Measurements from ENCODE around the gene ADCY10. TPM values are rescaled to one million over a fixed set of nuclear protein-coding genes. Genes with fewer than 3 reads are reported as not detected.
"Not testable (repeated sequence)": the region's sequence is repeated elsewhere in the genome, so short reads cannot be mapped to it uniquely, and the experiment has no call there.

The ADCY10 gene
- total RNA-seq, 1 donor from 2014 or later: 0.26 TPM

DNA sequence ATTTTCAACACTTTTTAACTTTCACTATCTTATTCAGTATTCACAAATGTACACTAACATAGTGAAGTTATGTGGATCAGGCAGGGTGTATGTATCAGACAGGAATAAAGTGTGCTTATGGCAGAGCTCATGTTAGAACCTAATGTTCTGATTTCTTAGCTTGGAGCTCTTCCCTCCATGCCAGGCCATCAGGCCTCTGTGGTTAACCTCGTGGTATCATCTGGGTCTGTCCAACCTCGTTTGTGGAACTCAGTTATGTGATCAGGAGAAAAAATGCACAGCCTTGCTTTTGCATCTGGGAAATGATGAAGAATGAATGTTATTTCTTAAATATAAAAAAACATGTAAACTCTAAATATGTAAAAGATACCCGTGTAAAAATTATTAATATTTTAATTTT is 105.2 kb downstream of the ADCY10 start:
- TF ChIP-seq, protein P1, sequence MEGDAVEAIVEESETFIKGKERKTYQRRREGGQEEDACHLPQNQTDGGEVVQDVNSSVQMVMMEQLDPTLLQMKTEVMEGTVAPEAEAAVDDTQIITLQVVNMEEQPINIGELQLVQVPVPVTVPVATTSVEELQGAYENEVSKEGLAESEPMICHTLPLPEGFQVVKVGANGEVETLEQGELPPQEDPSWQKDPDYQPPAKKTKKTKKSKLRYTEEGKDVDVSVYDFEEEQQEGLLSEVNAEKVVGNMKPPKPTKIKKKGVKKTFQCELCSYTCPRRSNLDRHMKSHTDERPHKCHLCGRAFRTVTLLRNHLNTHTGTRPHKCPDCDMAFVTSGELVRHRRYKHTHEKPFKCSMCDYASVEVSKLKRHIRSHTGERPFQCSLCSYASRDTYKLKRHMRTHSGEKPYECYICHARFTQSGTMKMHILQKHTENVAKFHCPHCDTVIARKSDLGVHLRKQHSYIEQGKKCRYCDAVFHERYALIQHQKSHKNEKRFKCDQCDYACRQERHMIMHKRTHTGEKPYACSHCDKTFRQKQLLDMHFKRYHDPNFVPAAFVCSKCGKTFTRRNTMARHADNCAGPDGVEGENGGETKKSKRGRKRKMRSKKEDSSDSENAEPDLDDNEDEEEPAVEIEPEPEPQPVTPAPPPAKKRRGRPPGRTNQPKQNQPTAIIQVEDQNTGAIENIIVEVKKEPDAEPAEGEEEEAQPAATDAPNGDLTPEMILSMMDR (IDR thresholded peaks at IDR 0.05; ENCODE audit: insufficient read depth, low read length, severe bottlenecking): no peak
- Histone ChIP-seq H3K36me3 (ENCODE audit: control insufficient read depth, insufficient read depth, low read length) (no peaks in the 10 kb centered on the region), H3K27me3 (ENCODE audit: control insufficient read depth, insufficient read depth, low read length) (no peaks in the 10 kb centered on the region), H3K4me3 (ENCODE audit: low read depth, low read length) (no peak overlapping the region)
- FAIRE-seq (no peak), DNase-seq (ENCODE audit: low read depth) (no peak)

DNA sequence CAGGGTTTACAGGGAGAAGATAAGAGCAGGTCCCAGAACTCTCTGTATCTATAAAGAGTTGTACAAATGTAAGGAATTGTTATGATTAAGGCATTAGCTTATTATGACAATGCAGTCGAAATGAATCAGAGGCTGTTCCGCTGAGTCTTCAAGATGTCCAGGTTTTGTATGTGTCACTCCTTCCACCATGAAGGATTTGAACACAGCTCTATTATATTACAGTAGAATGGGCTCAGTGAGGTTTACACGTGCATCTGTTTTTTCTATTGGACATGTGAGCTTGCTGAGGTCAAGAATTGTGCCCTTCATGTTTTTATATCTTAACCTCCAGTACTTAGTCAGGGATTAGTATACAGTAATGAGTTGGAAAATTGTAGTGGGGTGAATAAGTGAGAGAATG is 105.8 kb downstream of the ADCY10 start:
- FAIRE-seq (no peak), DNase-seq (ENCODE audit: low read depth) (peak; percentile 44)
- TF ChIP-seq, protein P1 (IDR thresholded peaks at IDR 0.05; ENCODE audit: insufficient read depth, low read length, severe bottlenecking): no peak

DNA sequence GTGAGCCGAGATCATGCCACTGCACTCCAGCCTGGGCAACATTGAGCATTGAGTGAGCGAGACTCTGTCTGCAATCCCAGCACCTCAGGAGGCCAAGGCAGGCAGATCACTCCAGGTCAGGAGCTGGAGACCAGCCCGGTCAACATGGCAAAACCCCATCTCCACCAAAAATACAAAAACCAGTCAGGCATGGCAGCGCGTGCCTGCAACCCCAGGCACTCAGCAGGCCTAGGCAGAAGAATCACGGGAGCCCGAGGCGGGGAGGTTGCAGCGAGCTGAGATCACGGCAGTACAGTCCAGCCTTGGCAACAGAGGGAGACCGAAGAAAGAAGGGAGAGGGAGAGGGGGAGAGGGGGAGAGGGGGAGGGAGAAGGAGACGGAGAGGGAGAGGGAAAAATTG is 107.3 kb downstream of the ADCY10 start:
- not testable (repeated sequence) for H3K36me3 ChIP-seq (ENCODE audit: control insufficient read depth, insufficient read depth, low read length); DNase-seq (ENCODE audit: low read depth); H3K4me3 ChIP-seq (ENCODE audit: low read depth, low read length); FAIRE-seq; H3K27me3 ChIP-seq (ENCODE audit: control insufficient read depth, insufficient read depth, low read length)

More for the DNA sequence above, 105.8 kb downstream of the ADCY10 start:
- no peaks in the 10 kb centered on the region for H3K36me3 ChIP-seq (ENCODE audit: control insufficient read depth, insufficient read depth, low read length)
- H3K27me3 ChIP-seq (ENCODE audit: control insufficient read depth, insufficient read depth, low read length): no peaks in the 10 kb centered on the region
- H3K4me3 ChIP-seq (ENCODE audit: low read depth, low read length): no peak overlapping the region

DNA sequence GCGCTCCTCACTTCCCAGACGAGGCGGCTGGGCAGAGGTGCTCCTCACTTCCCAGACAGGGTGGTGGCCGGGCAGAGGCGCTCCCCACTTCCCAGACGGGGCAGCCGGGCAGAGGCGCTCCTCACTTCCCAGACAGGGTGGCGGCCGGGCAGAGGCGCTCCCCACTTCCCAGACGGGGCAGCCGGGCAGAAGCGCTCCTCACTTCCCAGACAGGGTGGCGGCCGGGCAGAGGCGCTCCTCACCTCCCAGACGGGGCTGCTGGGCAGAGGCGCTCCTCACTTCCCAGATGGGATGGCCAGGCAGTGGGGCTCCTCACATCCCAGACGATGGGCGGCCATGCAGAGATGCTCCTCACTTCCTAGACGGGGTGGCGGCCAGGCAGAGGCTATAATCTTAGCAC is 107.7 kb downstream of the ADCY10 start:
- FAIRE-seq; DNase-seq (ENCODE audit: low read depth); H3K27me3 ChIP-seq (ENCODE audit: control insufficient read depth, insufficient read depth, low read length); H3K36me3 ChIP-seq (ENCODE audit: control insufficient read depth, insufficient read depth, low read length); H3K4me3 ChIP-seq (ENCODE audit: low read depth, low read length): not testable (repeated sequence)

DNA sequence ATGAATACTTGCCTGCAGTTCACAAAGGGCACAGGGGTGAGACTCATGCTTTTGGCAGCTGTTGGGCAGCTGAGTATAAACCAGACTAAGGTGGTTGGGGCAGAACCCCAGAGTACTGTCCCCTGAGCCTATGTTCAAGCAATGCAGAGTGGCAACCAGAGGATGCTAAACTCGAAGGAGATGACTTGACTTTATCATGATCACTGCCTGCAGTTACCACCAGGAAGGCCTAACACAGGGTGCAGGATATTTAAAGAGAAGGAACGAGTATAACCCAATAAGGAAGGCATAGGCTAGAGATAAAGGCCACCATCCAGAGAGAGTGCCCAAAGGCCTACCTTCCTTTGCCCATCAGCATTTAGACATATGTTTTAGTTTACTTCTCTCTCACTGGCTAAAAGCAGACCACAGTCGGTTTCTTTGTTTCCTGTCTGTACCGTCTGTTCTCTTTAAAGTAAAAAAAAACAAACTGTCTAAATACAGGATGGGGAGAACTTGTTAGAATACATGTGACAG is 108.8 kb downstream of the ADCY10 start:
- no peaks in the 10 kb centered on the region for H3K36me3 ChIP-seq (ENCODE audit: control insufficient read depth, insufficient read depth, low read length)
- no peak for FAIRE-seq
- TF ChIP-seq, protein P1 (IDR thresholded peaks at IDR 0.05; ENCODE audit: insufficient read depth, low read length, severe bottlenecking): no peak
- no peaks in the 10 kb centered on the region for H3K27me3 ChIP-seq (ENCODE audit: control insufficient read depth, insufficient read depth, low read length)
- H3K4me3 ChIP-seq (ENCODE audit: low read depth, low read length): no peak overlapping the region
- DNase-seq (ENCODE audit: low read depth): no peak

DNA sequence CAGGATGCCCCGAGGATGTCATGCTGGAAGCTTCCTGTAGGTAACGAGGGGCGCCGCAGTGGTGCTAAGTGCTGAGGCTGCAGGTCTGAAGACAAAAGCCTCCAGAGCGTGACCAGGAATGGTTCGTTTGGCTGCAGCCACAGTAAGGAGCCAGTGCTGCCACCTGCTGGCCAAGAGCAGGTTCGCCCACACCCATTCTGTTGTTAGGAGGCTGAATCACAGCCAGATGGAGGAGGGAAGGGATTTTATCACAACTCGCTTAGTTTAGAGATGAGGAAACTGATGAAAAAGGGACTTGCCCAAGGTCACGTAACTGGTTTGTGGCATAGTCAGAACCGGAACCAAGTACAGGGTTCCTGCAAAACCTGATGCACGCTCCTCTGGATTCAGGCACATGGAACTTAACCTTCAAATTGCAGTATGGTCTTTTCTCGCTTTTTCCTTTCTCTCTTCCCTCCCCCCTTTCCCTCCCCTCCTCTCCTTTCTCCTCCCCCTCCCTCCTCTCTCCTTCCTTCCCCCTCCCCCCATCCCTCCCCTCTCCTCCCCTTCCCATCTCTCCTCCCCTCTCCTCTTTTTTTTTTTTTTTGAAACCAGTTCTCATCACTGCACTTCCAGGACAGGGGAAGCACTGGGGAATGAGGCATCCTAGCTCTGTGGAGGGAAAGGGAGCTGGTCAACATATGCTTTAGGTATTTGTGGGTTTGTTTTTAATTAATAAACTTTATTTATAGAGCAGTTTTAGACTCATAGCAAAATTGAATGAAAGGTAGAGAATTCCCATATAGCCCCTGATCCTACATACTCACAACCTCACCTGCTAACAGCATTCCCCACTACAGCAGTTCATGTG is 110.4 kb downstream of the ADCY10 start:
- H3K27me3 ChIP-seq (ENCODE audit: control insufficient read depth, insufficient read depth, low read length): no peaks in the 10 kb centered on the region
- TF ChIP-seq, protein P1 (IDR thresholded peaks at IDR 0.05; ENCODE audit: insufficient read depth, low read length, severe bottlenecking): peak; percentile 97
- FAIRE-seq (no peak), DNase-seq (ENCODE audit: low read depth) (peak; percentile 91)
- no peak overlapping the region for H3K4me3 ChIP-seq (ENCODE audit: low read depth, low read length)
- no peaks in the 10 kb centered on the region for H3K36me3 ChIP-seq (ENCODE audit: control insufficient read depth, insufficient read depth, low read length)

Measured in bronchial epithelial cell (primary cell).